HG03064 (cell line): Measurements from ENCODE around the gene CROCC2.

Experiments
- ATAC-seq: cut with Tn5 transposase; IDR thresholded peaks from one replicate; pipeline ENCODE4 v1.9.1; 2021; ENCODE audit warnings: low read depth; ENCODE audit not compliant: unreplicated experiment

Gene CROCC2

GRCh38 chr2:241007880-241008710 is 102.0 kb downstream of the CROCC2 start:
- no peak for ATAC-seq

DNA sequence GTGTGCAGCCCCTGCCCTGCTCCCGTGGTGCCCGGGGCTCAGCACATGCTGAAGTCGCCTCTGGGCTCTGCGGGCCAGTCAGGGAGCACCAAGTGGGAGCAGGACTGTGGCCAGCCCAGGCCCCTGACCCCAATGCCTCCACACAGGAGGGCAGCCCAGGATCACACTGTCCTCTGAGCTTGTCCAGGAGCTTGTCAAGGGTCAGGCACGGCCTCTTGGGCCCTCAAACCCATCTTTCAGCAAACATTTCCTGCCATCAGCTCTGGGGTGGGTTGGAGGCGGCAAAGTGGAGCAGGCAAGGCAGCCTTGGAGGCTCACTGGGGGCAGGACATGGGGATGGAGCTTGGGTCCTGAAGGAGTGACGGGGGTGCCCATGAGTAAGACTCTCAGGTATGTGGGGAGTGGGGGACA is 102.6 kb downstream of the CROCC2 start:
- ATAC-seq: no peak

GRCh38 chr2:241009191-241009590 is 103.1 kb downstream of the CROCC2 start:
- no peak for ATAC-seq

DNA sequence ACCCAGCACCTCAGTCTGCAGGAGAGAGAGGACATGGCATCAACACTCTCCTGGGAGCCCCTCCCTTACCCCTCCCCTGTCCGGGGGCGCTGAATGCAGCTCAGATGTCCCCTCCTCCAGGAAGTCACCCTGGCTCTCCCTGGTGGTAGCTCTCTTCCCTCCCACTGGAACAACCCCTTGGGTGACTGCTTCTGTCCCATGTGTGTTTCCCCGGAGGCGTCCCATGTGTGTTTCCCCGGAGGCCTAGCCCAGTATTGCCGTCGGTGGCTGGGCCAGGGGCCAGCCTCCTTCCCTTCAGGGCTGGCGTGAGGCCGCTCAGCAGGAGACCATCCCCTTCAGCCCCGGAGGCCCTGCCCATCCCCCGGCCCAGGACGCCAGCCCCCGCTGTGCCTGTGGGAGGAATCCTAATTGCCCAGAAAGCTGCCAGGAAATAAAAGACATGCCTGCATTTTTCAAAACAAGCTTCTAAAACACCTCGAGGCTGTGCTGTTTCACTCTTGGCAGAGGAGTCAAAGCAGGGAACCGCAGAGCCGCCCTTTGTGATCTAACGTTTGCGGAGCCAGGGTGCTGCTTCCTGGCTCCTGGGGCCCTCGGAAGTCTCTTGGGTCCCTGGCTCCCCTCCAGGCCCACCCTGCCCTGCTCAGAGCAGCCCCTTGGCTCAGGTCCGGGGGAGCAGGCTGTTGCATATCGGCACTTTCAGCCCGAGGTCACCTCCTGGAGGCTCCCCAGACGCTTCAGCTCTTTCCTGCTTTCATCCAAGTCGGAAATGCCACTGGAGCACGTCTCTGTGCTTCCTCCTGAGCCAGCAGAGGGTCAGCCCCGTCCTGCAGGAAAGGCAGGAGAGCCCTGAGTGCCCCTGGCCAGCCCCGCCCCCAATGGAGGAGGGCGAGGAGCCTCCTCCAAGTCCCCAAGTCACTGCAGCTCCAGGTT is 103.7 kb downstream of the CROCC2 start:
- no peak for ATAC-seq

DNA sequence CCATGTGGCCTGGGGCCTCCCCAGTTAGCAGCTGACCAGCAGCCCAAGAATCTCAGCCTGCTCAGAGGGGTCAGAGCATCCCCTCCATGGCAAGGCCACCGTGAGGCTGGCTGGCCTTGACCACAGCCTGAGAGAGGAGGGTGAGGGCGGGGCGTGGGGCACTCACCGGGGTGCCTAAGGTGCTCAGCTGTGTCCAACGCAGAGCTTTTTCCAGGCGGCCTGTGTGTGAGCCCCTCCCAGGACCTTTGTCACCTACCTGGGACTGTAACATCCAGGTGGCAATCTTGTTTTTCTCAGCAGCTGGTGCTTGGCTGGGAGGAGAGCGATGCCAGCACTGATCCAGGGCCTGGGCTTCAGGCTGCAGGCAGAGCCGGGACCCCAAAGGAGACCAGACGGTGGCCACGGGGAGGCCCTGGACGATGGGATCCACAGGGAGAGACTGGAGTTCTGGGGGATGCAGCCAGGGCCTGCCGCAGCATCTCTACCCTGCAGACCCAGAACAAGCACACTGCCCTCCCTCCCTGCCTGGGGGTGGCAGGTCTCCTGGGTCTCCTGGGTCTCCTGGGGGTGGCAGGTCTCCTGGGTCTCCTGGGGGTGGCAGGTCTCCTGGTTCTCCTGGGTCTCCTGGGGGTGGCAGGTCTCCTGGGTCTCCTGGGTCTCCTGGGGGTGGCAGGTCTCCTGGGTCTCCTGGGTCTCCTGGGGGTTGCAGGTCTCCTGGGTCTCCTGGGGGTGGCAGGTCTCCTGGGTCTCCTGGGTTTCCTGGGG is 104.6 kb downstream of the CROCC2 start:
- no peak for ATAC-seq

- no peak for ATAC-seq
These were observed 105.1 kb downstream of the CROCC2 start for GRCh38 chr2:241011296-241011600.

DNA sequence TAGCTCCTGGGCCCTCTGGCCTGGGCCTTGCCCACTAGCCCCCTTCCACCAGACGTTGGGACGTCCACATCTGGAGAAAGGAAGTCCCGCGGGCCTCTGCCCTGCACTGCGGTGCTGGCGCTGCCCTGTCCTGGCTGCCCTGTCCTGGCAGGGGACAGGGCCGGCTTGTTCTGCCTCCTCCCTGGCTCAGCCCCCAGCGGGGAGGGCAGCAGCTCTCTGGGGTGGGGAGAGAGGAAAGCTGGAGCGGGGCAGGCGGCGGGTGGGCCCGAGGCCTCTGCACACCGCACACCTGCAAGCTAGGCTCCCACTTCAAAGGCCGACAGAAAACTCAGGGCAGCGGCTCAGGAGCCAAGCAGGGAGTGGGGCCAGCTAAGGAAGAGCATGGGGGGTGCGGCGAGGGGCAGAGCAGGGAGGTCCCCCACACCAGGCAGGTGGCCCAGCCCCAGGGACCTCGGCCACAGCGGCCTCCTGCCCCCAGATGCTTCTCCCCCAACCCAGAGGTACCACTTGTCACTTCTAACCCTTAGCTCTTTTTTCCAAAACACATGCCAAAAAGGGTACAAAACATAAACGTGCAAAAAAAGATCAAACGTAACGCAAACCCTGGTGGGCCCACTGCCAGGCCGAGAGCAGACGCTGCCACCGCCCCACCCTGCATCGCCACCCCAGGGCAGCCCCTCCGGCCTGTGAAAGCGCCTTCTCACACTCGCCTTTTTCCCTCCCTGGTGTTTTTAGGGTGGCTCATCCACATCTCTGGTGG is 105.8 kb downstream of the CROCC2 start:
- ATAC-seq: no peak

GRCh38 chr2:241014224-241014623 is 108.1 kb downstream of the CROCC2 start:
- ATAC-seq: no peak

DNA sequence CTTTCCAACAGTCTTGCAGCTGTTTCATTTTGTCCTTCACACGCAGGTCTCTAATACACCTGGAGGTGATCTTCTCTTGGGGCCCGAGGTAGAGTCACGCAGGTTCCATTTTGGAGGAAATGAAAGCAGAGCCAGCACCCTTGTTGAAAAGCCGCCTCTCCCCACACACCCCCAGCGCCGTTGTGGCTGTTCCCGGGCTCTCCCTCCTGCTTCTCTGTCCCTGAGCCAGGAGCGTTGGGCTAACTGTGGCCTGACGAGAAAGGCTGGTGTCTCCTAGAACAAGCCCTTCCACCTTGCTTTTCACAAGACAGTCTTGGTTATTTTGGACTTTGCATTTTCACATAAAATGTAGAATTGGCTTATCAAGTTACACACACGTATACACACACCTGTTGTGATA is 108.6 kb downstream of the CROCC2 start:
- no peak for ATAC-seq

DNA sequence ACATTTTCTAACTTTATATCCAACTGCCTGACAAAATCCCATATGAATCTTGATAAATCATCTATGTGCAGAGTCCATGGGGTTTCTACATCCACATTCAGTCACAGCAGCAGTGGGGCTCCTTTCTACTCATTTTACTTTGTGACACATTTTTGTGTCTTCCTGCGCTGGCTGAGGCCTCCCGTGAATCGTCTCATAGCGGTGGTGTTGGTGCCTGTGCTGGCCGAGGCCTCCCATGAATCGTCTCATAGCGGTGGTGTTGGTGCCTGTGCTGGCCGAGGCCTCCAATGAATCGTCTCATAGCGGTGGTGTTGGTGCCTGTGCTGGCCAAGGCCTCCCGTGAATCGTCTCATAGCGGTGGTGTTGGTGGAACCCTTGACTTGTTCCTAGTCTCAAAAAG is 109.3 kb downstream of the CROCC2 start:
- no peak for ATAC-seq

DNA sequence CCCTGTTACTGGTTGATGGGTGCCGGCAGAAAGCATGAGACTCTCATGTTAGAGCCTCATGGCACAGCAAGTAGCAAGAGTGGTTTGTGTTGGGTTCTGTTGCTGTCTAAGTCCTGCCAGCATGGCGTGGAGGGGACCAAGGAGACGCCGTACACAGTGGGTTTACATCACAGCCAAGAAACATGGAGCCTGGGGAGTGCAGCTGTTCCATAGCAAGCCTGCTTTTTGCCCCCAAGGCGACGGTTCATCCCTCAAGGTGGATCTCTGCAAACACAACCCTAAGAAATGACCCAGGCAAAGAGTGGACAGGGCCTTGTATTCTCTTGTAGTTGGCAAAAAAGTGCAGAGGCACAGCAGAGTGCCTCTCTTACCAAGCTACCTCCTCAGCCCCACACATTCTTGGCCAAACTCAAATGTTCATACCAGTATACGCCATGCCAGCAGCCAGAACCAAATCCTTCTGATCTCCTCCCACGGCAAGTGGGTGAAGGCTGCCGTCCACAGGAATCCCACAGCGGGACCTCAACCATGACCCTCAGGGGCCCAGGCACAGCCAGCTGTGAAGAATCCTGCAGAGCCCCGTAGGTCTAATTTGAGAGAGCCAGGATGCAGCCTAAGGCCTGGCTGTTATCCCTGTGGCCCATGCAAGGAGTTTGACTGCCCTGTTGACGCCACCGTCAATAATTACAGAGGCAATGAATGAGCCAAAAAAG is 111.2 kb downstream of the CROCC2 start:
- no peak for ATAC-seq

GRCh38 chr2:241018051-241018891 is 112.1 kb downstream of the CROCC2 start:
- no peak for ATAC-seq

DNA sequence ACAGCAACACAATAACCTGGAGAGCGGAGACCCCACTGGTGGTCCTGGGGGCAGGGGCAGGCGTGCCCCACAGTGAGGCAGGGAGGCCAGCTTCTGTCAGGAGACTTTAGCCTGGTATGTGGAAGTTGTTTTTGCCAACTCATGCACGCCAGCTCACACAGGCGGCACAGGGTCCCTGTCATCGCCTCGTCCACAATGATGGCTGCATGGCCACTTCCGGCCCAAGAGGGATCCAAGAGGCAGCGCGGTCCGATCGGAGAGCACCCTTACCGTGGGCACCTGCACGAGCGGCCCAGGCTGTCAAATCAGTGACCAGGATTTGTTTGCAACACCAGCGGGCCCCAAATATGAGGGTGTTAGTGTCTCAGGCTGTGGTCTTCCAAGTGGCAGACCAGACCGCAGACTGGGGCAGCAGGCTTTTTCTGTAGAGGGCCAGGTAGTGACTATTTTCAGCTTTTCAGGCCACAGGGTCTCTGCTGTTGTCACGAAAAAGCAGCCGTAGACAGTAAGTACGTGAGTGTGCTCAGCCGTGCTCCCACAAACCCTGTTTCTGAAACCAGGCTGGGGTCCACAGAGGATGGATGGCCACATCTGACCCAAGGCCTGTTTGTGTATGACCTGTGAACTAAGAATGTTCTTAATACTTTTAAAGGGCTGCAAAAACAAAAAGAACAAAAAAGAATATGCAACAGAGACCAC is 113.5 kb downstream of the CROCC2 start:
- ATAC-seq: no peak

DNA sequence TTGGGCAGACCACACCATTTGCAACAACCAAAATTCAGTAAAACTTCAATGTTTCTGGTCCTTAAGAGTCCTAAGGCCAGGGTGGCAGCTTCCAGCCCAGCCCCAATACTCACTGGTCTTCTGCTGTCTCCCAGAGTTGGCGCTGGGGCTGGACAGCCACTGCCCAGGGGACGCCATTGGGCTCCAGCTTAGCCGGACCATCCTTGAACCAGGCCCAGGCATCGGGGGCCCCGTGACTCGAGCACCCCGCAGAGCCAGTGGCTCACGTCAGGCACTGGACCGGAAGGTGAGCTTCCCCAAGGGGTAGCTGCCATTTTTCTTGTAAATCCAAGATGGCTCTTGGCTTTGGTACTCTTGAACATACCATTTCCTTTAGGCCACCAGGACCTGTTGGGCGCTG is 114.1 kb downstream of the CROCC2 start:
- no peak for ATAC-seq

DNA sequence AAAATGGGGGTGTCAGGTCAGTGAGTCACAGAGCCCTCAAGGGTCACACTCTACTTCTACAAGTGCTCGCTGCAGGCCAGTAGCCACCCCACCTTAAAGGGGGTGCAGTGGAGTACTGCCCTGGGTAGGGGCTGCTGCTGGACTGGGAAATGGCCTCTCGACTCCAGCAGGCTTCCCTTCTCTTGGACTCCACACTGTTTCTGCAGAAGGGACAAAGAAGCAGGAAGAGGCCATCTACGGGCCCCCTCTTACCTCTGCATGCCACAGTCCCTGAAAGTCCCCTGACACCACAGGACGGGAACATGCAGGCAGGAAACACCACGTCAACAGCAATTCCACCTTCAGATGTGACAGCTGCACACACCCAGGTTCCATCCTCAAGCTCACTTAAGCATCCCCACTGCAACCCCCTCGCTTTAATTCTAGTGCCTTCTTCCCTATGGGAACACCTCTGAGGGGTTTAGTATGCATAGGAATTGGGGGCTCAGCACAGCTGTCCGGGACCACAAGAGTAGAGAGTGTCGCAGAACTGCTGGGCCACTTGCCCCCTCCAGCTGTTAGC is 114.6 kb downstream of the CROCC2 start:
- ATAC-seq: no peak

- ATAC-seq: no peak
These were observed 119.5 kb downstream of the CROCC2 start for GRCh38 chr2:241025639-241026038.

GRCh38 chr2:241029599-241030332 is 123.6 kb downstream of the CROCC2 start:
- no peak for ATAC-seq
